Amniotic epithelial cell (primary cell): ENCODE measurements around the gene RNF150.

ENCODE experiments used
- DNase-seq: peaks from one replicate; pipeline ENCODE4 v3.0.0-alpha.2; 2010; ENCODE audit warnings: low read depth

Gene RNF150

GRCh38 chr4:141131723-141132071 is 1.6 kb downstream of the RNF150 start:
- DNase-seq, result no peak

GRCh38 chr4:141130947-141131605 is 2.2 kb downstream of the RNF150 start:
- DNase-seq, result no peak

GRCh38 chr4:141127884-141128283 is 5.4 kb downstream of the RNF150 start:
- DNase-seq, result no peak

- no peak for DNase-seq
Observed at GRCh38 chr4:141126769-141127168, 6.5 kb downstream of the RNF150 start.

GRCh38 chr4:141124224-141124623 is 9.0 kb downstream of the RNF150 start:
- DNase-seq, result peak; percentile 20

DNA sequence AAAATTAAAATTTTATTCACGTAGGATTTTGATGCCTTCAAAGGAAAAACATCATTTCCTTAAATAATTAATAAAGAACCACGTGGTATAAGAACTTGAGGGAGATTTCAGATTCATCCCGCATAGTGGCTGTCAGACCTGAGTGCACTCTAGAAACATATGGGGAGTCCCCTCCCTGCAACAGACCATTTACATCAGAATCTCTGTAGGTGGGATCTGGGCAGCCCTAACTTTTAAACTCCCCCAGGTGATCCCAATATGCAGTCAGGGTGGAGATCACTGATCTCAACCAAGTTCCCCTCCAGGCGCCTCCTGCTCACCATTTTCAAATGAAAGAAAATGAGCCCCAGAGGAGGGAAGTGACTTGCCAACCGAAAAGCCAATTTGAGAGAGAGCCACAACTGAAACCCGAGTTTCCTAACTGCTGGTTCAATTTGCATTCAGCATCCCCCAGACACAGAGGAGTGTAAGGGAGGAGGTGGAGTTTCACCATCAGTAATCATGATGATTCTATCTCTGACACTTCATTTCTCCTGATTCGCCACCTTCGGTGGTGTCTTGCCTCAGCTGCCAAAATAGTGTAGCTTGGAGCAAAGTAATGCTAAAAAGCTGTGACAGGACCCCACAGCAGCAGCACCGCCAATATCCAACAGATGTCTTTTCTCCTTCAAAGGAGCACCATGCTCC is 11.4 kb downstream of the RNF150 start:
- no peak for DNase-seq

DNA sequence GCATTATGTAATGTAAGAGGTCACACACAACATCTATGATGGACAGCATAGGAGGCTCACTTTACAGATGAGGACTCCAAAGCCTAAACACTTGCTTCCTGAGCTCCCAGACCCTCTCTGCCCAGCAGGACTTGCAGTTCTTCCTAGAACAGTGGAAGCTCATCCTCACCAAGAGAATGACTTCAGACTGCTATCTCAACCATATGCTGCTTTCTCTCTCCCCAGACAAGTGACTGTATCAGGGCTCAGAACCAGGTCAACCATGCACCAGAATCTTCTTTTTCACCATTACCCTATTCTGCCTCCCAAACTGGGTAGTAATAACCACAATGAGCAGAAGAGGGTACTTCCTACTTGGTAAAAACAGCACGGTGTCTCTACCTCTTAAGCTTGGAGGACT is 12.2 kb downstream of the RNF150 start:
- DNase-seq, result no peak

DNA sequence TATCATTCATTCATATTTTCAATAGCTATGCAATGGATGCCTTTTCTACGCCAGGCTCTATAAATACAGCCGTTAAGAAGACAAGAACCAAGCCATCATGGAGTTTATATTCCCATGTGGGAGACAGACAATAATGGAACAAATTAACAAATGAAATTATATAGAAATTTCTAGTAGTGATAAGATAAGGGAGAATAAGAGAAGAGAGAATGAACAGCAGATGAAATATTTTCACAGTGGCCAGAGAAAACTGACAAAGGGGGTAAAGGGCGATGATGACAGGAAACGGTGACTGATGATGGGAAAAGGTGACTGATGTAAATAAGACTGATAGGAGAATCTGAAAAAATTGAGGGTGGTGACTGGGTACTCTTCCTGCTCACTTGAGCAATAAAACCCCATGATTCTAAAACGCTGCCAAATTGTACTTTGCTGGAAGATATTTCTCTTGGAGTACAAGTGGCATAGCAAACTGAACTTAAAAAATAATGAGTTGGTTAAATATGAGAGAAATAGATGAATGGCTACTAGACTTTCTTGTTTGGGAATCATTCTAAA is 13.2 kb downstream of the RNF150 start:
- no peak for DNase-seq

DNA sequence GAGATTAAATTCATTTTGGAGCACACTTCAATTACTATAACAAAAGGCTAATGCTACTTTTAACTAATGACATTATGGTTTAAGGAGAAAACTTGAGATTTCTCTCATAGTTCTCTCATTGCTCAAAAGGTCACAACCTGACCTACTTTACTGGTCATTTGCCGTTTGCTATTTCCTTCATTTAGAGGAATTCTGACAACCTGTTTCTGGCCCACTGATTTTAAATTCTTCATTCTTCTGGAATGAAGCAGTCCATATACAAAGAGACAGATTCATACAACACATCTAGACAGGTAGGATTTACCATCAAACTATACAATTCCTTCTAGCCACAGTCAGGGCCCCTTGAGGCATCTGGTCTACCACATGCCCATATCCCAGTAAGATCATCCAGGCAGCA is 14.2 kb downstream of the RNF150 start:
- DNase-seq, result no peak

DNA sequence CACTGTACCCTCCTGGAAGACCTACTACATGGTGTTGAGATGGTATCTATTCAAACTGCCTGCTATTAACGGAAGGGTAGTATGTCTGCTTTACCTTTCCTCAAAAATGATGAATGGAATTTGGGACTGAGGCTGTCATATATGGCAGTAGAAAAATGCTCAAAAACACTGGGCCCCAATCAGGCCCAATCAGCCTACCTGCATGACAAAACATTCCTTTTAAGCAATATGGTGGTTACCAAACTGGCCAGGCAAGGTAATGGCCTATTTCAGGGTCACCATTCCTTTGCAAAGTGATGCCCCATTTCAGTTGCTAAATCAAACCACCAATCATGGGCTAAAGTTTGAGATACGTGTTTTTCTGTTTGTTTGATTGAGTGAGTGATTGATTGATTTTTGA is 14.9 kb downstream of the RNF150 start:
- no peak for DNase-seq

GRCh38 chr4:141117935-141118334 is 15.3 kb downstream of the RNF150 start:
- no peak for DNase-seq

DNA sequence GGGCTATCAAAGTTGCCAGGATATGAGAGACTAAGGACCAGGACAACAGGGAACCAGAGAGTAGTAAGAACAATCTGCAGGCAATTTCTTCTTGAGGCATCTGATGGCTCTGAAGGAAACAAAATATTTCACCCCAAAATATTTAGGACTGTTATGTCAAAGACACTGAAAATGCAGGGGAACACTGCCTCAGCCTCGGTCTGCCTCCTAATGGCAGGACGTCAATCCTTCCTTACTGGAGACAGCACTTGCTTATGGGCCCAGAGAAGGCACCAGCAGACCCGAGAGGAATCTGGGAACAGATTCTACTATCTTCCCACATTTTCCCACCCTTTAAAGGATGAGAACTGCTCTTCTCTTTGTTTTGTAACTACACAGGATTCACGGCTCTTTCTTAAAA is 23.3 kb downstream of the RNF150 start:
- no peak for DNase-seq

GRCh38 chr4:141107927-141108326 is 25.3 kb downstream of the RNF150 start:
- no peak for DNase-seq

DNA sequence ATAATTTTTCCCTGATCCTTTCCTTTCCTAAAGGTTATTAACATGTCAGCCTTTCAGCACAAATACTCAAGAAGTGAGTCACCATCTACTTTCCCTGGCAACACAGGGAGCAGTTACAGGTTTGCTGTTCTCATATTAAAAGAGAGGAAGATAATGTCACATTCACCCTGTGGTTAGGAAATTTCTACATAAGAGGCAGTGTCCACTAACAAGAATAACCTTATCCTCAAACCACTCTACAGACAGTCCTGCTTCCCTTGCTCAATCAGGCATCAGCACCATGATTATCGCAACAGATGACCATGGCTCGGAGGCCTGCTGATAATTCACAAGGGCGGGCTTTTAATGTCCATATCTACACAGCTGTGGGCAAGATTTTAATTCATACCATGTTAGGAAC is 30.9 kb downstream of the RNF150 start:
- DNase-seq, result peak; percentile 89

- DNase-seq, result no peak
Observed at GRCh38 chr4:141101511-141101910, 31.8 kb downstream of the RNF150 start.

DNA sequence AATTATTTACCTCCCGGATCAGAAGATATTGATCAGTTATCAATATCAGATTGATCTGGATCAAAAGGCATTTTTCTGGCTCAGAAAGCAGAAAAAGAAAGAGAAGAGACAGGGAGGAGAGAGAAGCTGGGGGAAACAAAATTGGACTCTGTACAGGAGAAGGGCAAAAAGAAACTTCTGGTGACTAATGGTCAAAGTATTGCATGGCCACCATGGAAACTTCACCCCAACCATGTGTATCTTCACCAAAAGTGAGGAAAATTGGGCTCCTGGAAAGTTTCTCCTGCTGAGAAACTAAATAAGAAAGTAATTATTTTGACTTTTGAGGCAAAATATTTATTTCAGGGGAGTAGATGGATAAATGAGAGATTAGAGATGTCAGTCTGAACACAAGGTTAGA is 33.9 kb downstream of the RNF150 start:
- DNase-seq, result no peak

DNA sequence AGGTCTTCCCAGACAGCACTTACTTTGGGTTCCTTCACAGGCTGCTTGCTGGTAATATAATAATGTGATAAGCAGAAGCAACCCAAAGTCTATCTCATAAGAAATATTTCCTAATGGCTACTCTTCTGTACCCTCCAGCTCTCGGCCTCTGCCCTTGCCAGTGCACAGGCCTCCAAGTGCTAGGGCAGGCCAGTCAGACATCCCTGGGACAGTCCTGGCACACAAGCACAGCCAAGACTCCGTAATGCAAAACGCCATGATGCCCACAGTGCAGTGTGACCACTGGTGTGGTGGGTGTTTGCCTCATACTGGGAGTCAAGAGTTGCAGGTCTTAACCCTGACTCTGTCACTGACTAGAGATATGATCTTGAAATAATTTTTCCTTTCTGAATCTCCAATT is 35.1 kb downstream of the RNF150 start:
- no peak for DNase-seq

DNA sequence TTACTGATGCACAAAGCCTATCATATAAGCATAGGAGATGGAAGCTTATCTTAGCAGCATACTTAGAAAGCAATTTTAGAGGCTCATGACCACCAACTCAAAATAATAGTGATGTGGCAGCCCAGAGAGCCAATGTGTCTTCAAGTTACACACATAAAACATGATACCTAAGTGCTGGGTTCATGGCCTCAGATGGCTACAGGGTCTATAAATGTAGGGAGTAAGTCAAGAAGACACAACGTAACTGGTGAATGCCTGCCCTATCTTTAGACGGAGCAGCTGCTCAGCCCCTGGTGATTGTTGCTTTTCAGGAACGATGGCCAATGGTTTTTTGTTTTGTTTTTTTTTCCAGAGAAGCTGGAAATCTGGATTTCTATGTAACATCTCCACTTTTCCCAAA is 42.8 kb downstream of the RNF150 start:
- DNase-seq, result no peak

- DNase-seq, result no peak
Observed at GRCh38 chr4:141081921-141082395, 51.3 kb downstream of the RNF150 start.

DNA sequence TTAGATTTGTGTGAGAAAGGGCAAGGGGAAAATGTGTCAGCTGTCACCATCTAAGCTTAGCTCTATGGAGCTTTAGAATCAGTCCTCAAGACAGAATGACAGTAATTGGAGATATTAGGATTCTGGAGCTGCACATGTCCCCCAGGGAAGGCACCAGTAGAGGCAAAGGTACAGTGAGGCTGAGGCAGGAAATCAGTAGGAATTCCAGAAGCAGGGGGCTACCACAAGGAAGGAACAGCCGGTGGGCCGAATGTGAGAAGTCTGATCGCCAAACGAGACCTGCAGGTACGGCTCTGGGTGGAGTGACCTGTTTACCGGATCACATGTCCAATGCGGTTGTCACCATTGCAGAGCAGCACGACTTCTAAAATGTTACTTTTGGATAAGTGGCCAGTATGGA is 52.6 kb downstream of the RNF150 start:
- no peak for DNase-seq

- DNase-seq, result no peak
Observed at GRCh38 chr4:141079393-141079930, 53.8 kb downstream of the RNF150 start.

- DNase-seq, result peak; percentile 51
Observed at GRCh38 chr4:141078871-141079270, 54.4 kb downstream of the RNF150 start.

- no peak for DNase-seq
Observed at GRCh38 chr4:141077611-141078225, 55.6 kb downstream of the RNF150 start.
